Suprapubic skin (tissue), 4 donors: ENCODE measurements around the gene UTF1.

Source experiments
- CTCF ChIP-seq, 2 donors: fragments of 200-600 bp in 1 of 2; fragments of 450-650 bp in 1 of 2; sonication (generic) in 1 of 2; IDR thresholded peaks; one replicate each; pipeline ENCODE4 v1.5.1; 2016 to 2019; ENCODE audit warnings: antibody characterized with exemption in 2 of 2, mild to moderate bottlenecking in 1 of 2, moderate library complexity in 1 of 2
- POLR2A ChIP-seq, 2 donors: fragments of 450-650 bp; IDR thresholded peaks; one replicate each; pipeline ENCODE4 v1.6.1; 2017; ENCODE audit warnings: antibody characterized with exemption in 2 of 2, mild to moderate bottlenecking in 2 of 2, moderate library complexity in 2 of 2
- POLR2AphosphoS5 ChIP-seq, 3 donors: sonication (generic); formaldehyde crosslinking; IDR thresholded peaks; one replicate each; pipeline ENCODE4 v1.6.1; 2017; ENCODE audit warnings: antibody characterized with exemption in 3 of 3

GRCh38 chr10:133189256-133189655, 40.8 kb upstream of the UTF1 start:
- TF ChIP-seq CTCF (IDR thresholded peaks at IDR 0.05) (no peak), POLR2A (IDR thresholded peaks at IDR 0.05) (no peak), POLR2AphosphoS5 (IDR thresholded peaks at IDR 0.05) (no peak)
